Measurements from ENCODE around the gene JAKMIP2.

- TF ChIP-seq POLR2A (IDR thresholded peaks at IDR 0.05) (no peak), CTCF (IDR thresholded peaks at IDR 0.05) (no peak)
These were observed 18.6 kb downstream of the JAKMIP2 start for GRCh38 chr5:147763791-147764525.
